GM23248 (cell line): ENCODE results near the gene CIC.

ENCODE experiments used
- EZH2 ChIP-seq: fragments of 200-600 bp; sonication (generic); IDR thresholded peaks from 2 replicates; pipeline ENCODE4 v1.6.1; 2018; ENCODE audit warnings: antibody characterized with exemption, mild to moderate bottlenecking; ENCODE audit not compliant: insufficient read depth, poor library complexity, severe bottlenecking
- EZH2phosphoT487 ChIP-seq: fragments of 200-600 bp; sonication (generic); IDR thresholded peaks from 2 replicates; pipeline ENCODE4 v1.6.1; 2018; ENCODE audit warnings: antibody characterized with exemption, moderate library complexity, mild to moderate bottlenecking, low read depth; ENCODE audit not compliant: insufficient read depth

- TF ChIP-seq EZH2 (no peak), EZH2phosphoT487 (no peak)
These were observed 829 bp upstream of the CIC start for GRCh38 chr19:42268142-42268703.
